ENCODE results near the gene CILP2. TPM values are rescaled to one million over a fixed set of nuclear protein-coding genes. Genes with fewer than 3 reads are reported as not detected.

CILP2 gene
- total and polyA plus RNA-seq, 2 experiments from 2014 or later: 2.2 to 8.4 TPM

DNA sequence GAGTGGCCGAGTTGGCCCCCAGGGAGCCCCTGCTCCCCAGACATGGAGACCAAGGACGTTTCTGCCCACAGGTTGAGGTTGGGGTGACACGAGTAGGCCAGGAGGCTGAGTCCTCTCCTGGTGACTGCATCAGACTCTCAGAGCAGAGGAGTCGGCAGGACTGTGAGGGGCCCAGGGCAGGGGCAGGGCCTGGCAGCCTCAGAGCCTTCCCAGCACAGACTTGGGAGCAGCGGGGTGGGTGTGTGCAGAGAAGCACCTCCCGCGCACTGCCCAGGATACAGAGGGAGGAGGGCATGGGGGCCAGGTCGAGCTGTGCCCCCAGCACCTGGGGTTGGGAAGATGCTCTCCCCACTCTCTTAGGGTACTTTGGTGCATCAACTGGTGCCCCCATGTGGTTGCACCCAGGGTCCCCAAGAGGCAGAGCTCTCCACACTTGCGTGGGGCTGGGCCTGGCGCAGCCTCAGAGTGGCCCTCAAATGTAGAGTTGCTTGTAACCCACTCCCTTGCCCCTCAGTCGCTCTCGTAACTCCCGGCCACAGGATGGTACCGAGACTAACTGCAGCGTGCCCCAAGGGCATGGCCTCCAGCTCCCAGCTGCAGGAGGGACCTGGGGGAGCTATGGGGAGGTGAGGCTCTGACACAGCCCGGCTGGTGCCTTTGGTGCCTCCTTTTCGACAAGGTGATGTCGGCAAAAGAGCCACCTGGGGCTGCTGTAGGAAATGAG, 38.6 kb upstream of the CILP2 start:
- TF ChIP-seq, protein P1, sequence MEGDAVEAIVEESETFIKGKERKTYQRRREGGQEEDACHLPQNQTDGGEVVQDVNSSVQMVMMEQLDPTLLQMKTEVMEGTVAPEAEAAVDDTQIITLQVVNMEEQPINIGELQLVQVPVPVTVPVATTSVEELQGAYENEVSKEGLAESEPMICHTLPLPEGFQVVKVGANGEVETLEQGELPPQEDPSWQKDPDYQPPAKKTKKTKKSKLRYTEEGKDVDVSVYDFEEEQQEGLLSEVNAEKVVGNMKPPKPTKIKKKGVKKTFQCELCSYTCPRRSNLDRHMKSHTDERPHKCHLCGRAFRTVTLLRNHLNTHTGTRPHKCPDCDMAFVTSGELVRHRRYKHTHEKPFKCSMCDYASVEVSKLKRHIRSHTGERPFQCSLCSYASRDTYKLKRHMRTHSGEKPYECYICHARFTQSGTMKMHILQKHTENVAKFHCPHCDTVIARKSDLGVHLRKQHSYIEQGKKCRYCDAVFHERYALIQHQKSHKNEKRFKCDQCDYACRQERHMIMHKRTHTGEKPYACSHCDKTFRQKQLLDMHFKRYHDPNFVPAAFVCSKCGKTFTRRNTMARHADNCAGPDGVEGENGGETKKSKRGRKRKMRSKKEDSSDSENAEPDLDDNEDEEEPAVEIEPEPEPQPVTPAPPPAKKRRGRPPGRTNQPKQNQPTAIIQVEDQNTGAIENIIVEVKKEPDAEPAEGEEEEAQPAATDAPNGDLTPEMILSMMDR (IDR thresholded peaks at IDR 0.05; ENCODE audit: low read depth, low read length): no peak
- Histone ChIP-seq H3K4me3 (no peak overlapping the region), H3K27ac (no peak overlapping the region), H3K9me3 (ENCODE audit: low read depth) (no peaks in the 10 kb centered on the region), H3K27me3 (no peaks in the 10 kb centered on the region), H3K36me3 (peaks cover 46% of the 10 kb centered on the region), H3K4me1 (ENCODE audit: low read depth) (no peaks in the 10 kb centered on the region)
- DNase-seq (ENCODE audit: low read depth in 1 of 2, low spot score in 1 of 2): no peak

- H3K4me3 ChIP-seq: no peak overlapping the region
- H3K9me3 ChIP-seq (ENCODE audit: low read depth): no peaks in the 10 kb centered on the region
- no peak for DNase-seq (ENCODE audit: low read depth in 1 of 2, low spot score in 1 of 2)
- TF ChIP-seq, protein P1 (IDR thresholded peaks at IDR 0.05; ENCODE audit: low read depth, low read length): no peak
- no peaks in the 10 kb centered on the region for H3K27me3 ChIP-seq
- H3K36me3 ChIP-seq: peaks cover 51% of the 10 kb centered on the region
- no peaks in the 10 kb centered on the region for H3K4me1 ChIP-seq (ENCODE audit: low read depth)
- no peak overlapping the region for H3K27ac ChIP-seq
Observed at GRCh38 chr19:19500975-19501644, 37.0 kb upstream of the CILP2 start.

GRCh38 chr19:19501798-19502197, 36.3 kb upstream of the CILP2 start:
- no peak overlapping the region for H3K27ac ChIP-seq
- no peaks in the 10 kb centered on the region for H3K27me3 ChIP-seq
- DNase-seq (ENCODE audit: low read depth in 1 of 2, low spot score in 1 of 2): no peak
- H3K36me3 ChIP-seq: peaks cover 52% of the 10 kb centered on the region
- H3K9me3 ChIP-seq (ENCODE audit: low read depth): no peaks in the 10 kb centered on the region
- TF ChIP-seq, protein P1 (IDR thresholded peaks at IDR 0.05; ENCODE audit: low read depth, low read length): no peak
- H3K4me3 ChIP-seq: no peak overlapping the region
- H3K4me1 ChIP-seq (ENCODE audit: low read depth): no peaks in the 10 kb centered on the region

DNA sequence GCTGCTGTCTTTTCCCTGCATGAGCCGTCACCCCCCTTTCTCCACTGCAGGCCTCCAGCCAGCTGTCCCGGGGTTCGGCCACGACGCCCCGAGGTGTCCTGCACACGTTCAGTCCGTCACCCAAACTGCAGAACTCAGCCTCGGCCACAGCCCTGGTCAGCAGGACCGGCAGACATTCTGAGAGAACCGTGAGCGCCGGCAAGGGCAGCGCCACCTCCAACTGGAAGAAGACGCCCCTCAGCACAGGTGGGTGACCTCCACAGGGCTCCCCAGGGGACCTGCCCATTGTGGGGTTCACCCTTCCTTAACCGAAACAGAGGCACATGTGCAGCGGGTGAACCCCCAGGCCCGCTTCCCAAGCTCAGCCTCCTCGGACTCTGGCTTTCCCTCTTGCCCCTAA, 35.8 kb upstream of the CILP2 start:
- Histone ChIP-seq H3K9me3 (ENCODE audit: low read depth) (no peaks in the 10 kb centered on the region), H3K27me3 (no peaks in the 10 kb centered on the region), H3K36me3 (peaks cover 53% of the 10 kb centered on the region), H3K27ac (no peak overlapping the region), H3K4me3 (no peak overlapping the region), H3K4me1 (ENCODE audit: low read depth) (no peaks in the 10 kb centered on the region)
- DNase-seq (ENCODE audit: low read depth in 1 of 2, low spot score in 1 of 2): no peak
- TF ChIP-seq, protein P1 (IDR thresholded peaks at IDR 0.05; ENCODE audit: low read depth, low read length): no peak

DNA sequence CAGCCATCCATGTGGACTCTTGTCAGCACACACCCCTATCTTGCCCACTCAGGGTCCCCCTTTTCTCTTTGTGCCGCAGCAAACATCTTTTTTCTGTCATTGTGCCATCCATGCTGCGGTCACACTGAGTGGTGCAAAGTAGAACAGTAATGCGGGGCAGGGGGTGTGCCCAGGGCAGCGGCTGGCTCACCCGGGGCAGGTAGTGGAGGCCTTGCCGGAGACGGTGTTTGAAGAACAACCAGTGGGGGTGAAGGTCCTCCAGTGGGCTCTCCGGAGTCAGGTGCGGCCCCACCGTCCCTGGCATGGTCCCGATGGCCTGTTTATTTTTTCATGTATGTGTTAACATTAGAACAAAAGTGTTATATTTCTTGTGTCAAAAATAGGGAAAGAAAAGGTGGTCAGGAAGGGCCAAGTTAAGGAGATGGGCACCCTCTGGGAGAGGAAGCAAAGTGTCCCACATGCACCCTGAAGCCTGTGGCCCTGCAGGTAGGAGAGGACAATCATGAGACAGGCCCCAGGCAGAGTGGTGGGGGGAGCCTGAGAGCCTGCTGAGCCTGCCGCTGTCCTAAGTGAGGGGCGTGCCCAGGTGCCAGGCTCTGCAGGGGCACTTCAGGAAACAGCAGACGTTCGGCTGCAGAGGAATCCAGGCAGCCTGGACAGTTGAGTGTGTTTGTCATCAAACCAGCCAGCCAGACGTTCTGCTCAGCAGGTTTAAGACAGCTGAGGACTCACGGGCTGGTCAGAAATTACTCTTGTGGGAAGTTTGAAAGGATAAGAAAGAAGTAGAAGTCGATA, 35.1 kb upstream of the CILP2 start:
- no peaks in the 10 kb centered on the region for H3K27me3 ChIP-seq
- H3K27ac ChIP-seq: no peak overlapping the region
- no peak overlapping the region for H3K4me3 ChIP-seq
- peaks cover 54% of the 10 kb centered on the region for H3K36me3 ChIP-seq
- no peaks in the 10 kb centered on the region for H3K4me1 ChIP-seq (ENCODE audit: low read depth)
- H3K9me3 ChIP-seq (ENCODE audit: low read depth): no peaks in the 10 kb centered on the region
- TF ChIP-seq, protein P1 (IDR thresholded peaks at IDR 0.05; ENCODE audit: low read depth, low read length): no peak
- no peak for DNase-seq (ENCODE audit: low read depth in 1 of 2, low spot score in 1 of 2)

Data from cardiac muscle cell (in vitro differentiated cells and primary cell).